Measurements from ENCODE around the gene EDNRA.

EDNRA gene

GRCh38 chr4:147480502-147480890, 401 bp upstream of the EDNRA start:
- TF ChIP-seq, protein P1, sequence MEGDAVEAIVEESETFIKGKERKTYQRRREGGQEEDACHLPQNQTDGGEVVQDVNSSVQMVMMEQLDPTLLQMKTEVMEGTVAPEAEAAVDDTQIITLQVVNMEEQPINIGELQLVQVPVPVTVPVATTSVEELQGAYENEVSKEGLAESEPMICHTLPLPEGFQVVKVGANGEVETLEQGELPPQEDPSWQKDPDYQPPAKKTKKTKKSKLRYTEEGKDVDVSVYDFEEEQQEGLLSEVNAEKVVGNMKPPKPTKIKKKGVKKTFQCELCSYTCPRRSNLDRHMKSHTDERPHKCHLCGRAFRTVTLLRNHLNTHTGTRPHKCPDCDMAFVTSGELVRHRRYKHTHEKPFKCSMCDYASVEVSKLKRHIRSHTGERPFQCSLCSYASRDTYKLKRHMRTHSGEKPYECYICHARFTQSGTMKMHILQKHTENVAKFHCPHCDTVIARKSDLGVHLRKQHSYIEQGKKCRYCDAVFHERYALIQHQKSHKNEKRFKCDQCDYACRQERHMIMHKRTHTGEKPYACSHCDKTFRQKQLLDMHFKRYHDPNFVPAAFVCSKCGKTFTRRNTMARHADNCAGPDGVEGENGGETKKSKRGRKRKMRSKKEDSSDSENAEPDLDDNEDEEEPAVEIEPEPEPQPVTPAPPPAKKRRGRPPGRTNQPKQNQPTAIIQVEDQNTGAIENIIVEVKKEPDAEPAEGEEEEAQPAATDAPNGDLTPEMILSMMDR (IDR thresholded peaks at IDR 0.05; ENCODE audit: low read depth, low read length) = no peak
- H3K27ac ChIP-seq = no peak overlapping the region
- H3K4me3 ChIP-seq (ENCODE audit: low read depth, low read length) = peak overlapping the region; percentile 67
- no peaks in the 10 kb centered on the region for H3K9me3 ChIP-seq (ENCODE audit: severe bottlenecking)
- no peak for DNase-seq
- H3K36me3 ChIP-seq = no peaks in the 10 kb centered on the region
- H3K27me3 ChIP-seq (ENCODE audit: insufficient read depth, low read depth, severe bottlenecking) = peaks cover 15% of the 10 kb centered on the region

DNA sequence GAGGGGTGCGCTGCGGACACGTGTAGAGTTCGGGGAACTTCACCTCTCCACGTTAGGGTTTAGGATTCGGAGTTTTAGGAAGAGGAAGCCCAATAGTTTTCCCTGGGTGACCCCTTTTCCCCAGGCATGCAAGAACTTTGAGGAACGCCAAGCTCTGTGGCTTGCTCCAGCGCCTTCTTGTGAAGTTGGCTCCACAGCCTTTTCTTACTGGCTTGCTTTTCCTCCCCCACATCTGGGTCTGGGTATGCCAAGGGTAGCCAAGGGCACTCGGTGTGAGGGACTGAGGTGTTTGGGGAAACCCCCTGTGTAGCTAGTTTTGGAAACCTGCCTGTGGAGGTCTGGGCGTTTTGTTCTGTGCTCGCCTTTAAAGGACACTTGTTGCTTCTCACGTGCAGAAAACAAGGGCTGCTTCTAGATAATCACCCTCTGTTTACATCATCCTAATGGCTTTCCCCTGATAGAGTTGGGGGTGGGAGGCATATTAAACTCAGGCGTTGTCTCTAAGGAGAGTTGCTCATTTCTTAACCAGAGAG, 746 bp downstream of the EDNRA start:
- Histone ChIP-seq H3K36me3 (no peaks in the 10 kb centered on the region), H3K9me3 (ENCODE audit: severe bottlenecking) (no peaks in the 10 kb centered on the region), H3K27me3 (ENCODE audit: insufficient read depth, low read depth, severe bottlenecking) (peaks cover 15% of the 10 kb centered on the region), H3K27ac (no peak overlapping the region), H3K4me3 (ENCODE audit: low read depth, low read length) (peak overlapping the region; percentile 67)
- DNase-seq = no peak
- TF ChIP-seq, protein P1 (IDR thresholded peaks at IDR 0.05; ENCODE audit: low read depth, low read length) = no peak

DNA sequence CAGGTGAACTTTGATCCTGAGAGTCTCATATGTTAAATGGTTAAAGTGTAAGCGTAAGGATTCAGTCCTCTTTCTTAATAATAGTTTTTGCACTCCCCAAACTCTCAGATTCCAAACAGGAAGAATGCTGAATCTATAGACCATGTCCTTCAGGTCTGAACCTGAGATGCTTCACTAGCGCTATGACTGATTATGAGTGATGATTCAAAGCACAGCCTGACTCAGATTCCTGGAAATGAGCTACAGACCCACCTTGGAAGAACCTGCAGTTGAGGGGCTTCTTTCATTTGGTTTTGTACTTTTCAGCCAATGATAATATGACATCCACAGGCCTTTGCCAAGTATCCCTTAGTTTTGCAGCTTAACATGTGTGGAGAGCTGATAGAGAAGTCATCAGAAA, 1.4 kb downstream of the EDNRA start:
- no peak for DNase-seq
- Histone ChIP-seq H3K27ac (no peak overlapping the region), H3K36me3 (no peaks in the 10 kb centered on the region), H3K4me3 (ENCODE audit: low read depth, low read length) (no peak overlapping the region), H3K9me3 (ENCODE audit: severe bottlenecking) (no peaks in the 10 kb centered on the region), H3K27me3 (ENCODE audit: insufficient read depth, low read depth, severe bottlenecking) (peaks cover 15% of the 10 kb centered on the region)
- TF ChIP-seq, protein P1 (IDR thresholded peaks at IDR 0.05; ENCODE audit: low read depth, low read length) = no peak

- Histone ChIP-seq H3K9me3 (ENCODE audit: severe bottlenecking) (no peaks in the 10 kb centered on the region), H3K4me3 (ENCODE audit: low read depth, low read length) (no peak overlapping the region), H3K36me3 (no peaks in the 10 kb centered on the region), H3K27ac (no peak overlapping the region), H3K27me3 (ENCODE audit: insufficient read depth, low read depth, severe bottlenecking) (peaks cover 15% of the 10 kb centered on the region)
- no peak for DNase-seq
- TF ChIP-seq, protein P1 (IDR thresholded peaks at IDR 0.05; ENCODE audit: low read depth, low read length) = no peak
Observed at GRCh38 chr4:147485167-147485566, 4.3 kb downstream of the EDNRA start.

- TF ChIP-seq, protein P1 (IDR thresholded peaks at IDR 0.05; ENCODE audit: low read depth, low read length) = no peak
- Histone ChIP-seq H3K36me3 (no peaks in the 10 kb centered on the region), H3K27me3 (ENCODE audit: insufficient read depth, low read depth, severe bottlenecking) (no peaks in the 10 kb centered on the region), H3K4me3 (ENCODE audit: low read depth, low read length) (no peak overlapping the region), H3K27ac (no peak overlapping the region), H3K9me3 (ENCODE audit: severe bottlenecking) (no peaks in the 10 kb centered on the region)
- no peak for DNase-seq
Observed at GRCh38 chr4:147487616-147488015, 6.7 kb downstream of the EDNRA start.

DNA sequence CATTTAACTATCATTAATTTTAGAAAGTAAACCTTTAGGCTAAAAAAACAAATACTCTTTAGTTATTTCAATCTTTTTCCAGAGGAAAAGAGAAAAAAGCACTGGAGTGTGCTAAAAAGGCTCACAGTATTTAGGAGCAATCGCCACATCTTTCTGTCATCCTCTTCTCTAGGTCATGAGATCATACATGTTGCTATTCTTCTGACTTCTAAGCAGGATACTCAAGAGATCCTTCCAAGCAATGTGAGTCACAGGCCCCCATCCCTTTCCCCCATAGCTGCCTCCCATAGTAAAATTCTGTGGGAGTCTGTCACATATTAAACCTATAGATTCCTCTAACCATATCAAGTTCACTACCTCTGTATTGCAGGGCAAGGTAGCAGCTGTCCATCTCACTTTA, 7.7 kb downstream of the EDNRA start:
- H3K4me3 ChIP-seq (ENCODE audit: low read depth, low read length) = no peak overlapping the region
- H3K27me3 ChIP-seq (ENCODE audit: insufficient read depth, low read depth, severe bottlenecking) = no peaks in the 10 kb centered on the region
- TF ChIP-seq, protein P1 (IDR thresholded peaks at IDR 0.05; ENCODE audit: low read depth, low read length) = no peak
- no peak overlapping the region for H3K27ac ChIP-seq
- H3K9me3 ChIP-seq (ENCODE audit: severe bottlenecking) = no peaks in the 10 kb centered on the region
- DNase-seq = no peak
- H3K36me3 ChIP-seq = no peaks in the 10 kb centered on the region

Measured in WERI-Rb-1 (cell line).